ENCODE measurements around the gene CATSPER3. TPM values are rescaled to one million over a fixed set of nuclear protein-coding genes. Genes with fewer than 3 reads are reported as not detected.
A peak's percentile ranks its signal among the peaks of the same experiment; 100 is the strongest.

CATSPER3 gene
- total and polyA plus RNA-seq, 3 donors from 2014 or later, result 11.8 to 56.6 (median 21.7) TPM

DNA sequence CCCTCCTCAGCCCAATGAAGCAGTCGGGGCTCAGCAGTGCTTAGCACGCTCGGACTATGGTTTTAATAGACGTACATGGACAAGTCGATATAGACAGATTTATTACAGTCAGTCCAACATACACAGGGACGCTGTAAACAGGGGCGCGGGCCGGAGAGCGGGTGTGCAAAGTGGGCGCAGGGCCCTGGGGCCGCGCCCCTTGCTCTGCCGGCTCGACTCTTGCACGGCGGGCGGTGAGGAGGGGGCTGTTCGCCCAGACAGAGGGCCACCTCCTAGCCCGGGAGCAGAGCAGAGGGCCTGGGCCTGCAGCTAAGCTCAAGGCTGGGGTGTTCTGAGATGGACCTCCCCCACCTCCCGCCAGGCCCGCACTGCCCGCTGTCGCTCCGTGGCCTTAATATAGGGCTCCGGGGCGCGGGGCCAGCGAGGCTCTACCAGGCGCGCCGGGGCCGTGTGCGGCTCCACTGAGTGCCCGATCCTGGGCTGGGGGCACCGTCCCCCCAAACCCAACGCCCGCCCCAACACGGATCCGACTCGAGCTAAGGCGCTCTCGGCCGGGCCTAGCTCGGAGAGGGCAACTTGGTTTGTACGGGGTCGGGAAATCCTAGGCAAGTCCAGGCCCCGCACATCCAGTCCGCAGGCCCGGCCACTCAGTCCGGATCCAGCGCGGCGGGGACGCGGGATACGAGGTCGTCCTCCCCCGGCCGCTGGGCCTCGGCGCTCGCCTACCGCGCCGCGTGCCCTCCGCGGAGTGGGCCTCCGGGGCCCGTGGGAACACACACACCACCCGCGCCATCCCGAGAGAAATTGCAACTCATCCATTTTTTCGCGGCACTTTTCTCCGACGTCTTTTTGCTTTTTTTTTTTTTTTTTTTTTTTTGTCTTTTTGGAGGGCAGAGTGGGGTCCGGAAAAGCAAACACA lies 60.2 kb downstream of the CATSPER3 start:
- intact Hi-C loops (cut with DNase I; ENCODE audit: low total_unique reads), result no loop called here
- peak overlapping the region; percentile 9 to 40 for H3K4me3 ChIP-seq
- no peaks in the 10 kb centered on the region for H3K27me3 ChIP-seq
- 20 to 27% methylated on average over 48 to 78 of the region's 79 CpGs for WGBS, 2 donors
- peaks cover 7% of the 10 kb centered on the region for H3K4me1 ChIP-seq
- H3K27ac ChIP-seq, result no peak overlapping the region
- H3K36me3 ChIP-seq (ENCODE audit: low read depth, missing control alignments), result no peaks in the 10 kb centered on the region
- no peaks in the 10 kb centered on the region for H3K9me3 ChIP-seq
- no peak for TF ChIP-seq POLR2A (IDR thresholded peaks at IDR 0.05)
- TF ChIP-seq, protein P1, sequence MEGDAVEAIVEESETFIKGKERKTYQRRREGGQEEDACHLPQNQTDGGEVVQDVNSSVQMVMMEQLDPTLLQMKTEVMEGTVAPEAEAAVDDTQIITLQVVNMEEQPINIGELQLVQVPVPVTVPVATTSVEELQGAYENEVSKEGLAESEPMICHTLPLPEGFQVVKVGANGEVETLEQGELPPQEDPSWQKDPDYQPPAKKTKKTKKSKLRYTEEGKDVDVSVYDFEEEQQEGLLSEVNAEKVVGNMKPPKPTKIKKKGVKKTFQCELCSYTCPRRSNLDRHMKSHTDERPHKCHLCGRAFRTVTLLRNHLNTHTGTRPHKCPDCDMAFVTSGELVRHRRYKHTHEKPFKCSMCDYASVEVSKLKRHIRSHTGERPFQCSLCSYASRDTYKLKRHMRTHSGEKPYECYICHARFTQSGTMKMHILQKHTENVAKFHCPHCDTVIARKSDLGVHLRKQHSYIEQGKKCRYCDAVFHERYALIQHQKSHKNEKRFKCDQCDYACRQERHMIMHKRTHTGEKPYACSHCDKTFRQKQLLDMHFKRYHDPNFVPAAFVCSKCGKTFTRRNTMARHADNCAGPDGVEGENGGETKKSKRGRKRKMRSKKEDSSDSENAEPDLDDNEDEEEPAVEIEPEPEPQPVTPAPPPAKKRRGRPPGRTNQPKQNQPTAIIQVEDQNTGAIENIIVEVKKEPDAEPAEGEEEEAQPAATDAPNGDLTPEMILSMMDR (IDR thresholded peaks at IDR 0.05), result no peak
- no peak for DNase-seq

DNA sequence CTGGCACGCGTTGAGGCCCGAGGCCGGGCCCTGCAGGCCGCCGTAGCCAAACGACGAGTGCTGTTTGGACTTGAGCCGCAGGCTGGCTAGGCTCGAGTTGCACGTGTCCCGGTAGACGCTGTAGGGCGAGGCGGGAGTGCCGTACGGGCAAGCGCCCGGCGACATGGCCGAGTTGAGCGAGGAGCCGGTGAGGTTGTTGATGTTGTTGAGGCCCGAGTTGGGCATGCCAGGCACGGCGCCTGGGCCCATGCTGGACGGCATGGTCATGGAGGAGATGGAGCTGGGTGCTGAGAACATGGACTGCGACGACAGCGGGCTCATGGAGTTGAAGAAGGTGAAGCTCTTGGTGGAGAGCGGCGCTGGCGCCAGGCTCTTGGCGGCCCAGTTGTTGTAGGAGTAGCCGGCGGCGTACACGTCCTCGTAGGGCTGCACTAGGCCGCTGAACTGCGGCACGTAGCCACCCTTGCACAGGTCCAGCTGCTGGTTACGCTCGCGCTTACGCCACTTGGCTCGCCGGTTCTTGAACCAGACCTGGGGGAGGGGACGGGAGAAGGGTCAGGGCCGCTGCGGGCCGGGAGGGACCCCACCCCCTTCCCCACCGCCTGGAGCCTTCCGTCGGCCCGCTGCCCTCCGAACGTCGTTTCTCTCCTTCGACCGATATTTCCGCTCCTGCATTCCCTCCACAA lies 61.2 kb downstream of the CATSPER3 start:
- Histone ChIP-seq H3K9me3 (no peaks in the 10 kb centered on the region), H3K27ac (no peak overlapping the region), H3K4me1 (peaks cover 7% of the 10 kb centered on the region), H3K27me3 (no peaks in the 10 kb centered on the region), H3K36me3 (ENCODE audit: low read depth, missing control alignments) (no peaks in the 10 kb centered on the region), H3K4me3 (peak overlapping the region; percentile 9 to 26)
- TF ChIP-seq, protein P1 (IDR thresholded peaks at IDR 0.05), result no peak
- TF ChIP-seq POLR2A (IDR thresholded peaks at IDR 0.05), result no peak
- WGBS, 2 donors, result 10 to 18% methylated on average over 26 to 54 of the region's 62 CpGs
- no peak for DNase-seq
- intact Hi-C loops (cut with DNase I; ENCODE audit: low total_unique reads), result no loop called here

DNA sequence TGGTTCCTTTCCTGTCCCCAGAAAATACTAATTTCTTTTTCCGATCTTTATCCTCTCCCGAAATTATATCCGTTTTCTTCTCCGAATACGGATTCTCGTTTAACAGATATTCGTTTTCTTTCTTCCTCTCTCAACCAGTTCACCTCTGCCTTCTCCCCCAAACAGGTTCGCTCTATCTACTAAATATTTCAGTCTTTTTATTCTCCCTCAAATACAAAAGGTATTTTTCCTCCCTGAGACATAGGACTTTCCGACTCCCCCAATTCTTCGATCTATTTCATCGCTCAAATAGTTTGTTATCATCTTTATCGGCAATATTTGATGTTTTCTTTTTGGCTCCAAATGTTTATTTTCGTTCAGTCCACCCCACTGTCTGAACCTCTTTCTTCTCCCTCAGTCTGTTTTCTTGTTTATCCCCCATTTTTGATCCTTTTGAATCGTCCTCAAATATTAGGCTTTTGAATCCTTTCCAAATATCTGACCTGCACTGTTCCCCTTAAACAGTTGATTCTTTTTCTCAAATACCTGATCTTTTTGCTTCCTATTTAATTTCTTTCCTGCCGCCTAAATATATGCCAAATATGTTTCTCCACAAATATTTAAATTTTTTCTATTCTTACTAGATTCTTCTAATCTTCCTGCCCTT lies 61.9 kb downstream of the CATSPER3 start:
- Histone ChIP-seq H3K4me3 (peak overlapping the region in 1 of 2 donors; percentile 26), H3K27me3 (no peaks in the 10 kb centered on the region), H3K27ac (no peak overlapping the region), H3K9me3 (no peaks in the 10 kb centered on the region), H3K4me1 (peaks cover 7% of the 10 kb centered on the region), H3K36me3 (ENCODE audit: low read depth, missing control alignments) (no peaks in the 10 kb centered on the region)
- no peak for DNase-seq
- 16 to 21% methylated on average over 15 of the region's 15 CpGs for WGBS, 2 donors
- intact Hi-C loops (cut with DNase I; ENCODE audit: low total_unique reads), result no loop called here
- TF ChIP-seq POLR2A (IDR thresholded peaks at IDR 0.05), result no peak
- TF ChIP-seq, protein P1 (IDR thresholded peaks at IDR 0.05), result no peak

DNA sequence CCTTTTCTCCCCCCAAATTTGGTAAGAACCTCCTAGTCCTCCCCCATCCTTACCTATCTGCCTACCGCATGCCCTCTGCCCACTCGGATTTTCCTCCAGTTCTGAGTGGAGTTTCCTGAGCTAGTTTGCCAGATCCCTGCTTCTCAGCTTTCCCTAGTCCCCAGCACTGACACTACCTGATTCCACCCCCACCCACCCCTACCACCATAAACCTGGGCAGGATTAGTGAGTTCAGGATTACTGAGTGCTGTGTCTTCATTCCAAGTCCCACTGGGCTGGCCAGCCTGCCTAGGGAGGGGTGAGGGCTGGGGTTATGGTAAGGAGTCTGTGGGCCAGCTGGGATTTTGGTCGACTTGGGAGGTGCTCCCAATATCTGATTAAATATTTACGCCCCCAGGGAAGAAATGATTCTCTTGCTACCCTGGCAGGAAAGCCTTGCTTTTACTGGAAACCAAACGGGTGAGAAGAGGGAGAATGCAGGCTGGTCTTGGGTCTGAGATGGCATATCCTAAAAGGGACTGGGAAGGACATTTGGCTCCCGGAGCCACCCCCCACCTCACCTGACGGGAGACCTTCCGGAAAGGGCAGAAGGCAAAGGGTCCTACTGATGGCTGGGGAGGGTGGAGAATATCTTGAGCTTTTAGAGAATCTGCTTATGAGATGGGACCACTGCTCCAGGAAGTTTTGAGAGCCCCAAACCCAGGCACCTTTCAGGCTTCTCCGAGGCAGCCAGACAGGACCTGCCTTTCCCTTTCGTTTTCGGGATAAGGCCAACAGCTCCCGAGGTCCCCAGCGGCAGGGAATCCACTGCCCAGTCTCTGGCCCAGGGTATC lies 62.6 kb downstream of the CATSPER3 start:
- Histone ChIP-seq H3K36me3 (ENCODE audit: low read depth, missing control alignments) (no peaks in the 10 kb centered on the region), H3K4me1 (peaks cover 7% of the 10 kb centered on the region), H3K4me3 (no peak overlapping the region), H3K9me3 (no peaks in the 10 kb centered on the region), H3K27ac (no peak overlapping the region), H3K27me3 (no peaks in the 10 kb centered on the region)
- WGBS, 2 donors, result 22 to 23% methylated on average over 5 to 13 of the region's 13 CpGs
- intact Hi-C loops (cut with DNase I; ENCODE audit: low total_unique reads), result no loop called here
- DNase-seq, result no peak
- TF ChIP-seq, protein P1 (IDR thresholded peaks at IDR 0.05), result no peak
- TF ChIP-seq POLR2A (IDR thresholded peaks at IDR 0.05), result no peak
